Trophoblast cell (in vitro differentiated cells and primary cell): ENCODE measurements around the gene GALNTL6.

ENCODE experiments used
- DNase-seq, 2 donors: peaks; one replicate each; pipeline ENCODE4 v3.0.0-alpha.2; 2016
- H2AFZ ChIP-seq: 2 replicates; pipeline ENCODE4 v1.6.1; 2013; ENCODE audit warnings: low read length, moderate library complexity, mild to moderate bottlenecking; ENCODE audit not compliant: insufficient read depth, poor library complexity
- H2AK5ac ChIP-seq: 2 replicates; pipeline ENCODE4 v1.6.1; 2013; ENCODE audit warnings: mild to moderate bottlenecking, low read length
- H2BK120ac ChIP-seq: 2 replicates; pipeline ENCODE4 v1.6.1; 2013; ENCODE audit warnings: low read length, mild to moderate bottlenecking, moderate library complexity; ENCODE audit not compliant: insufficient read depth, poor library complexity
- H2BK12ac ChIP-seq: 2 replicates; pipeline ENCODE4 v1.6.1; 2013; ENCODE audit warnings: mild to moderate bottlenecking, low read length, moderate library complexity
- H2BK5ac ChIP-seq: 2 replicates; pipeline ENCODE4 v1.6.1; 2013; ENCODE audit warnings: low read length, low read depth, moderate library complexity, mild to moderate bottlenecking; ENCODE audit not compliant: poor library complexity
- H3K14ac ChIP-seq: 2 replicates; pipeline ENCODE4 v1.6.1; 2013; ENCODE audit warnings: mild to moderate bottlenecking, low read length
- H3K18ac ChIP-seq: 2 replicates; pipeline ENCODE4 v1.6.1; 2013; ENCODE audit warnings: mild to moderate bottlenecking, low read length
- H3K23ac ChIP-seq: 2 replicates; pipeline ENCODE4 v1.6.1; 2013; ENCODE audit warnings: low read length
- H3K27ac ChIP-seq: 2 replicates; pipeline ENCODE4 v1.5.1; 2013; ENCODE audit warnings: low read depth, mild to moderate bottlenecking, inconsistent platforms, low read length, moderate library complexity
- H3K27me3 ChIP-seq: 2 replicates; pipeline ENCODE4 v1.6.1; 2013; ENCODE audit warnings: inconsistent platforms, mild to moderate bottlenecking, low read length, moderate library complexity; ENCODE audit not compliant: insufficient read depth
- H3K36me3 ChIP-seq, 2 experiments: 1 replicate in 1 of 2; 2 replicates in 1 of 2; pipeline ENCODE4 v1.6.1; 2013; ENCODE audit warnings: low read length in 2 of 2, mild to moderate bottlenecking in 2 of 2, moderate library complexity in 1 of 2; ENCODE audit not compliant: insufficient read depth in 2 of 2, control insufficient read depth in 1 of 2
- H3K4ac ChIP-seq: 2 replicates; pipeline ENCODE4 v1.6.1; 2013; ENCODE audit warnings: low read depth, mild to moderate bottlenecking, low read length, moderate library complexity
- H3K4me1 ChIP-seq, 2 experiments: 1 replicate in 1 of 2; 2 replicates in 1 of 2; pipeline ENCODE4 v1.6.1; 2013; ENCODE audit warnings: low read length in 2 of 2, mild to moderate bottlenecking in 2 of 2, moderate library complexity in 1 of 2; ENCODE audit not compliant: insufficient read depth in 2 of 2, control insufficient read depth in 1 of 2
- H3K4me2 ChIP-seq: 2 replicates; pipeline ENCODE4 v1.6.1; 2013; ENCODE audit warnings: inconsistent platforms, mild to moderate bottlenecking, low read length, moderate library complexity
- H3K4me3 ChIP-seq: 2 replicates; pipeline ENCODE4 v1.5.1; 2013; ENCODE audit warnings: mild to moderate bottlenecking, low read depth, low read length, inconsistent platforms
- H3K79me1 ChIP-seq: one replicate; pipeline ENCODE4 v1.6.1; 2013; ENCODE audit warnings: low read length
- H3K79me2 ChIP-seq: 2 replicates; pipeline ENCODE4 v1.6.1; 2013; ENCODE audit warnings: low read length, mild to moderate bottlenecking; ENCODE audit not compliant: control insufficient read depth, insufficient read depth, poor library complexity
- H3K9ac ChIP-seq: 2 replicates; pipeline ENCODE4 v1.6.1; 2013; ENCODE audit warnings: mild to moderate bottlenecking, low read length
- H3K9me3 ChIP-seq: 2 replicates; pipeline ENCODE4 v1.6.1; 2013; ENCODE audit warnings: low read depth, mild to moderate bottlenecking, control low read depth, inconsistent platforms, low read length; ENCODE audit not compliant: insufficient read depth
- H4K12ac ChIP-seq: 2 replicates; pipeline ENCODE4 v1.6.1; 2013; ENCODE audit warnings: low read depth, mild to moderate bottlenecking, low read length, moderate library complexity
- H4K8ac ChIP-seq: 2 replicates; pipeline ENCODE4 v1.6.1; 2013; ENCODE audit warnings: low read depth, mild to moderate bottlenecking, low read length, moderate library complexity
- H4K91ac ChIP-seq: one replicate; pipeline ENCODE4 v1.6.1; 2013; ENCODE audit warnings: low read depth, mild to moderate bottlenecking, low read length, moderate library complexity
- WGBS: extraction: QIAGEN DNeasy Blood & Tissue Kit; methylation state at CpG from one replicate; pipeline ENCODE4 v1.1.7; 2013; ENCODE audit warnings: missing lambda C conversion rate; ENCODE audit not compliant: insufficient read length, insufficient coverage; ENCODE audit errors: extremely low coverage; 5-methylcytosine and 5-hydroxymethylcytosine counted together

The GALNTL6 gene

DNA sequence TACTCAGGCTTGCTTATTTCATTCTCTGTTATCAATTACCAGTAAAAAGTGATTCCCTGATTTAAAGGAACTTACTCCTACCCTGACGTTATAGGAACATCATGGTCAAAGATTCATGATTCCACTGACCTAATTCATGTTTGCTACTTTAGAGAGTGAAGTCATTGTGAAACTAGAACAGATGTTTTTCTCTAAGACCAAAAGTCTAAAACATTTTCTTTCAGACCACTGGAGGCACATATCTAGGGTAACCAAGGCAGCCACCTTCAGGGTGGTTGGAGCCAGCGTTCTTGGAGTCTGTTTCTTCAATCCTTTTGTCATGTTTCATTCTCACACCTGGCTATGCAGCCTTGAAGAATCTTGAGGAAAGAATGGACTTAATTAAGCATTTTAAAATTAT is 77.8 kb downstream of the GALNTL6 start:
- no peak overlapping the region for H3K23ac ChIP-seq
- no peak overlapping the region for H3K18ac ChIP-seq
- no peaks in the 10 kb centered on the region for H3K9me3 ChIP-seq
- no peak overlapping the region for H3K4me2 ChIP-seq
- H2BK120ac ChIP-seq = no peak overlapping the region
- H4K8ac ChIP-seq = no peak overlapping the region
- H3K27ac ChIP-seq = no peak overlapping the region
- DNase-seq = no peak
- WGBS = no CpG with 5 or more reads among the region's 2 CpGs
- H3K4ac ChIP-seq = no peak overlapping the region
- H3K79me2 ChIP-seq = no peaks in the 10 kb centered on the region
- no peak overlapping the region for H3K9ac ChIP-seq
- no peaks in the 10 kb centered on the region for H3K36me3 ChIP-seq
- H4K12ac ChIP-seq = no peak overlapping the region
- H2AFZ ChIP-seq = no peak overlapping the region
- H2AK5ac ChIP-seq = no peak overlapping the region
- no peaks in the 10 kb centered on the region for H3K27me3 ChIP-seq
- no peak overlapping the region for H2BK5ac ChIP-seq
- no peaks in the 10 kb centered on the region for H3K79me1 ChIP-seq
- H3K4me1 ChIP-seq = no peaks in the 10 kb centered on the region
- no peak overlapping the region for H3K4me3 ChIP-seq
- no peak overlapping the region for H4K91ac ChIP-seq
- H2BK12ac ChIP-seq = no peak overlapping the region
- H3K14ac ChIP-seq = no peak overlapping the region

DNA sequence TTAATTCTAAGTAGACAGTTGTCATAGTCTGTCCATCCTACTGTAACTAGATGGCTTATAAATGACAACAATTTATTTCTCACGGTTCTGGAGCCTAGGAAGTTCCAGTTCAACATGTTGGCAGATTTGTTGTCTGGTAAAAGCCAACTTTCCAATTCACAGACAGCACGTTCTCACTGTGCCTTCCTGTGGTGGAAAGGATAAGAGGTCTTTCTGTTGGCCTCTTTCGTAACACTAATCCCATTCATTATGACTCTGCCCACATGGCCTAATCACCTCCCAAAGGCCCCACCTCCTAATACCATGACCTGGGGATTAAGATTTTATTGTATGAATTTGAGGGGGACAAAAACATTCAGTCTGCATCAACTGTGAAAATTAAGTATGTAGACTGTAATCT is 83.2 kb downstream of the GALNTL6 start:
- H3K14ac ChIP-seq = no peak overlapping the region
- H2AK5ac ChIP-seq = no peak overlapping the region
- no peaks in the 10 kb centered on the region for H3K9me3 ChIP-seq
- no peaks in the 10 kb centered on the region for H3K27me3 ChIP-seq
- no CpG with 5 or more reads among the region's 3 CpGs for WGBS
- no peak overlapping the region for H2BK120ac ChIP-seq
- no peaks in the 10 kb centered on the region for H3K4me1 ChIP-seq
- H3K4ac ChIP-seq = no peak overlapping the region
- no peak overlapping the region for H3K18ac ChIP-seq
- no peak overlapping the region for H3K4me3 ChIP-seq
- no peak overlapping the region for H4K91ac ChIP-seq
- no peak overlapping the region for H3K23ac ChIP-seq
- H3K27ac ChIP-seq = no peak overlapping the region
- no peak overlapping the region for H3K4me2 ChIP-seq
- no peaks in the 10 kb centered on the region for H3K79me2 ChIP-seq
- no peaks in the 10 kb centered on the region for H3K79me1 ChIP-seq
- no peak overlapping the region for H2BK12ac ChIP-seq
- no peak for DNase-seq
- H3K36me3 ChIP-seq = no peaks in the 10 kb centered on the region
- no peak overlapping the region for H3K9ac ChIP-seq
- H4K12ac ChIP-seq = no peak overlapping the region
- H2BK5ac ChIP-seq = no peak overlapping the region
- H2AFZ ChIP-seq = no peak overlapping the region
- H4K8ac ChIP-seq = no peak overlapping the region

DNA sequence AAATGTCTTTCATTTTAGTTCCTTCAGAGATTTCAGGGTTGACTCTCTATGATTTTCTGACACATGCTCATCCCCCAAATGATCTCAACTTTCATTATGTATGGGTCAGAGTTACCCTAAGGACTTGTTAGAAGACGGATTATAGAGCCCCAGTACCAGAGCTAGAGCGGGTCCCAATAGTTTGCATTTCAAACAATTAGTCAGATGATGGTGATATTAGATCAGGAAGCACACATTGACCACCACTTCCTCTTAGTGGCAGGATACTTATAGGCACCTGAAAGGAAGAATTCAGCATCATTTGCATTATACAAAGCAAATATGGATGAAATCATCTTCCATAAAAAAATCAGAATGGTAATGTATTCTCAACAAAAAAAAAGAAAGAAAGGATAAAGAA is 106.1 kb downstream of the GALNTL6 start:
- H3K79me2 ChIP-seq = no peaks in the 10 kb centered on the region
- no peak overlapping the region for H2AK5ac ChIP-seq
- H3K18ac ChIP-seq = no peak overlapping the region
- no peak overlapping the region for H3K14ac ChIP-seq
- no peak overlapping the region for H4K91ac ChIP-seq
- no peak overlapping the region for H3K4ac ChIP-seq
- H2AFZ ChIP-seq = no peak overlapping the region
- no peaks in the 10 kb centered on the region for H3K79me1 ChIP-seq
- H3K4me2 ChIP-seq = no peak overlapping the region
- no peak overlapping the region for H2BK12ac ChIP-seq
- H3K36me3 ChIP-seq = no peaks in the 10 kb centered on the region
- no CpG with 5 or more reads among the region's 2 CpGs for WGBS
- no peak overlapping the region for H2BK120ac ChIP-seq
- no peak overlapping the region for H3K27ac ChIP-seq
- DNase-seq = no peak
- no peak overlapping the region for H3K9ac ChIP-seq
- no peaks in the 10 kb centered on the region for H3K4me1 ChIP-seq
- no peak overlapping the region for H3K4me3 ChIP-seq
- H2BK5ac ChIP-seq = no peak overlapping the region
- no peak overlapping the region for H3K23ac ChIP-seq
- no peaks in the 10 kb centered on the region for H3K9me3 ChIP-seq
- H4K8ac ChIP-seq = no peak overlapping the region
- no peaks in the 10 kb centered on the region for H3K27me3 ChIP-seq
- H4K12ac ChIP-seq = no peak overlapping the region

DNA sequence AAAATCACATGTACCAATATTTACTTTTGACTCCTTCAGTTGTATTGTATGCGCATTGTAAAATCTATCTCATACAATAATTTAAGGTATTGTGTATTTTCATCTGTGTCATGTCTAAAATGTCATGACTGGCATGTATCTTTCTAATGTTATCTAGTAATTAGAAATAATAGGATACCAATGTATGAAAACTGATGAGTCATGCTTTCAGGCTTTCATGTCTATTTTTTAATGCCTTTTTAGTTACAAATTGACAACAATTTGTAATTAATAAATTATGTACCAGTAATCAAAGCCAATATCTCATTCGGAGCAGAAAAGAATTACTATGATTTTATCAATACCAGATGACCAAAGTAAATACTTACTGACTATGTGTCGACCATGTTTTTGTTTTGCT is 107.7 kb downstream of the GALNTL6 start:
- WGBS = no CpG with 5 or more reads among the region's 3 CpGs
- H3K27me3 ChIP-seq = no peaks in the 10 kb centered on the region
- no peaks in the 10 kb centered on the region for H3K4me1 ChIP-seq
- H3K18ac ChIP-seq = no peak overlapping the region
- H3K27ac ChIP-seq = no peak overlapping the region
- no peak overlapping the region for H2AFZ ChIP-seq
- no peak overlapping the region for H2BK120ac ChIP-seq
- H4K91ac ChIP-seq = no peak overlapping the region
- H3K4me3 ChIP-seq = no peak overlapping the region
- DNase-seq = no peak
- no peaks in the 10 kb centered on the region for H3K9me3 ChIP-seq
- no peaks in the 10 kb centered on the region for H3K36me3 ChIP-seq
- no peaks in the 10 kb centered on the region for H3K79me1 ChIP-seq
- H3K79me2 ChIP-seq = no peaks in the 10 kb centered on the region
- no peak overlapping the region for H4K8ac ChIP-seq
- no peak overlapping the region for H3K23ac ChIP-seq
- H2BK5ac ChIP-seq = no peak overlapping the region
- H3K4me2 ChIP-seq = no peak overlapping the region
- no peak overlapping the region for H3K4ac ChIP-seq
- H2AK5ac ChIP-seq = no peak overlapping the region
- H4K12ac ChIP-seq = no peak overlapping the region
- H2BK12ac ChIP-seq = no peak overlapping the region
- no peak overlapping the region for H3K14ac ChIP-seq
- no peak overlapping the region for H3K9ac ChIP-seq
